IMR-90 (cell line): ENCODE data around the gene CREB5.

Experiments used
- CEBPB ChIP-seq: IDR thresholded peaks from 2 replicates; pipeline ENCODE4 v1.6.1; 2012; ENCODE audit warnings: low read depth, low read length, improper control_type of control experiment
- CTCF ChIP-seq: conservative IDR thresholded peaks from 2 replicates; pipeline ENCODE4 v1.5.1; 2012; ENCODE audit warnings: mild to moderate bottlenecking, low read depth, low read length, improper control_type of control experiment
- ELK1 ChIP-seq: fragments of 150-350 bp; IDR thresholded peaks from 2 replicates; pipeline ENCODE4 v1.6.1; 2016; ENCODE audit warnings: low read depth, mild to moderate bottlenecking, low read length, moderate library complexity, borderline replicate concordance
- POLR2A ChIP-seq: IDR thresholded peaks from 2 replicates; pipeline ENCODE4 v1.6.1; 2012; ENCODE audit warnings: mild to moderate bottlenecking, low read depth, low read length
- RAD21 ChIP-seq: IDR thresholded peaks from 2 replicates; pipeline ENCODE4 v1.6.1; 2012; ENCODE audit warnings: low read length, improper control_type of control experiment
- RCOR1 ChIP-seq: IDR thresholded peaks from 2 replicates; pipeline ENCODE4 v1.6.1; 2012; ENCODE audit warnings: mild to moderate bottlenecking, low read length, improper control_type of control experiment; ENCODE audit not compliant: insufficient replicate concordance
- USF2 ChIP-seq: fragments of 150-350 bp; IDR thresholded peaks from 2 replicates; pipeline ENCODE4 v1.6.1; 2017; ENCODE audit warnings: mild to moderate bottlenecking, antibody characterized with exemption, low read length, low read depth

DNA sequence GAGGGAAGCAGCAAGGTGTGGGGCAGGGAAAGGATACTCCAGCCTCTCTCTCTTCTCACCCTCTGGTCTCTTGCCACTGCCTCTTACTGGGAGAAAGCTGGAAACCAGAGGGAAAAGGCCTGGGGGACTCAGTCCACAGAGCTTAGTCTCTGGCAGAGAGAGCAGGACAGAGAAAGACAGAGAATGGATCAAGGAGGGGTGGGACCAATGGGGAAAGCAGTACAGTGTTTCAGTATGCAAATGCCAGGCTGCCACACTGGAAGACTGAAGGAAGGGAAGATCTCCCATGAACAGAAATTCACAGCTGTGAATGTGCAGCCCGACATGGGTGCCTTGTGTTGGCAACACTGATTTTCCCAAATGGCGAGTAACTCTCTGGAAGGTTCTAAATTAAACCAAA lies 40.4 kb downstream of the CREB5 start:
- TF ChIP-seq CTCF (no peak), RCOR1 (no peak), POLR2A (no peak), RAD21 (no peak), USF2 (no peak), CEBPB (no peak), ELK1 (no peak)
